A549 (cell line): ENCODE results near the gene LYPLA2. TPM values are rescaled to one million over a fixed set of nuclear protein-coding genes. Genes with fewer than 3 reads are reported as not detected.

Experiments used
- ATAC-seq, 2 experiments: fragments of 200-7000 bp in 1 of 2; fragments of >200 bp in 1 of 2; cut with Nextera tagmentation in 1 of 2; cut with Tn5 transposase in 1 of 2; 3 replicates each; pipeline versions ENCODE4 v1.8.0 to v1.9.1; 2018 to 2020; ENCODE audit warnings: mild to moderate bottlenecking in 1 of 2, moderate library complexity in 1 of 2
- CTCF ChIA-PET: fragments of 300-600 bp; sonication (Branson Sonifier 250); formaldehyde crosslinking; extraction: SDS; loops from one replicate; lab custom pipeline; 2021; ENCODE audit warnings: antibody characterized with exemption, inconsistent platforms; lab: Yijun Ruan, JAX
- POLR2A ChIA-PET: fragments of 350-600 bp; formaldehyde crosslinking; extraction: SDS; loops from one replicate; lab custom pipeline; 2021; ENCODE audit warnings: antibody characterized with exemption, inconsistent platforms; lab: Yijun Ruan, JAX
- DNase-seq, 2 experiments: peaks; one replicate each; pipeline versions ENCODE4 v3.0.0 to v3.0.0-alpha.2; 2011 to 2016; ENCODE audit warnings: low read depth in 1 of 2, low spot score in 1 of 2
- FAIRE-seq: peaks from 2 replicates; lab custom pipeline; 2011; peaks lifted over from hg19 to GRCh38; lab: Jason Lieb, UNC
- H3K27ac ChIP-seq, 2 experiments: fragments of >200 bp; sonication (Bioruptor Twin); formaldehyde crosslinking; 3 replicates each; pipeline ENCODE4 v1.5.1; 2016 to 2017
- H3K4me1 ChIP-seq: fragments of >200 bp; sonication (Bioruptor Twin); formaldehyde crosslinking; 3 replicates; pipeline ENCODE4 v1.6.1; 2016
- H3K4me2 ChIP-seq: fragments of >200 bp; sonication (Bioruptor Twin); formaldehyde crosslinking; 3 replicates; pipeline ENCODE4 v1.6.1; 2016
- H3K4me3 ChIP-seq: fragments of >200 bp; sonication (Bioruptor Twin); formaldehyde crosslinking; 3 replicates; pipeline ENCODE4 v1.5.1; 2016
- H3K9me3 ChIP-seq: fragments of >200 bp; sonication (Bioruptor Twin); formaldehyde crosslinking; 3 replicates; pipeline ENCODE4 v1.6.1; 2016
- BCL3 ChIP-seq: fragments of >200 bp; sonication (Bioruptor Twin); formaldehyde crosslinking; IDR thresholded peaks from 3 replicates; pipeline ENCODE4 v1.6.1; 2016
- CBX8 ChIP-seq: fragments of 200-600 bp; sonication (generic); IDR thresholded peaks from 2 replicates; pipeline ENCODE4 v1.6.1; 2016
- CHD2 ChIP-seq: fragments of 150-350 bp; IDR thresholded peaks from 2 replicates; pipeline ENCODE4 v1.6.1; 2014; ENCODE audit warnings: low read length; ENCODE audit not compliant: partially characterized antibody
- CTCF ChIP-seq: fragments of >200 bp; sonication (Bioruptor Twin); formaldehyde crosslinking; IDR thresholded peaks from 3 replicates; pipeline ENCODE4 v1.5.1; 2016
- E2F6 ChIP-seq: IDR thresholded peaks from 2 replicates; pipeline ENCODE4 v1.6.1; 2012; ENCODE audit warnings: low read depth, borderline replicate concordance
- EHF ChIP-seq: fragments of 250-450 bp; sonication (Bioruptor Pico); IDR thresholded peaks from 2 replicates; pipeline ENCODE4 v1.5.0; 2020; ENCODE audit warnings: mild to moderate bottlenecking
- GATA3 ChIP-seq: IDR thresholded peaks from 2 replicates; pipeline ENCODE4 v1.6.1; 2012; ENCODE audit warnings: borderline replicate concordance
- HES2 ChIP-seq: fragments of >200 bp; sonication (Bioruptor Twin); formaldehyde crosslinking; IDR thresholded peaks from 2 replicates; pipeline ENCODE4 v1.6.1; 2016
- HMGXB4 ChIP-seq: fragments of 250-450 bp; sonication (Bioruptor Pico); IDR thresholded peaks from 2 replicates; pipeline ENCODE4 v1.5.0; 2021; ENCODE audit warnings: mild to moderate bottlenecking, moderate library complexity, borderline replicate concordance
- HOXA7 ChIP-seq: fragments of 250-450 bp; sonication (Bioruptor Pico); IDR thresholded peaks from 2 replicates; pipeline ENCODE4 v1.5.0; 2020; ENCODE audit warnings: mild to moderate bottlenecking, moderate library complexity
- HOXB5 ChIP-seq: fragments of 250-450 bp; sonication (Bioruptor Pico); IDR thresholded peaks from 2 replicates; pipeline ENCODE4 v1.5.0; 2020; ENCODE audit warnings: mild to moderate bottlenecking, moderate library complexity
- MAZ ChIP-seq: fragments of 150-350 bp; IDR thresholded peaks from 2 replicates; pipeline ENCODE4 v1.6.1; 2014; ENCODE audit warnings: antibody characterized with exemption, low read depth, low read length, borderline replicate concordance
- NFE2L2 ChIP-seq: fragments of 150-350 bp; conservative IDR thresholded peaks from 2 replicates; pipeline ENCODE4 v1.6.1; 2014; ENCODE audit warnings: low read length
- PBX3 ChIP-seq: IDR thresholded peaks from 2 replicates; pipeline ENCODE4 v1.6.1; 2012
- POLR2AphosphoS2 ChIP-seq: conservative IDR thresholded peaks from 2 replicates; pipeline ENCODE4 v1.6.1; 2012; ENCODE audit warnings: low read length, improper control_type of control experiment, inconsistent platforms
- RCOR1 ChIP-seq: fragments of 150-350 bp; IDR thresholded peaks from 2 replicates; pipeline ENCODE4 v1.6.1; 2014; ENCODE audit warnings: antibody characterized with exemption, low read length, low read depth
- TFCP2L1 ChIP-seq: fragments of 250-450 bp; sonication (Bioruptor Pico); IDR thresholded peaks from 2 replicates; pipeline ENCODE4 v1.5.0; 2021; ENCODE audit warnings: mild to moderate bottlenecking
- TP53 ChIP-seq: fragments of 250-450 bp; sonication (Bioruptor Pico); IDR thresholded peaks from 2 replicates; pipeline ENCODE4 v1.5.0; 2021; ENCODE audit warnings: mild to moderate bottlenecking, moderate library complexity
- USF2 ChIP-seq: fragments of 450-650 bp; IDR thresholded peaks from 2 replicates; pipeline ENCODE4 v1.6.1; 2014; ENCODE audit warnings: antibody characterized with exemption
- ZFP36 ChIP-seq: fragments of 450-650 bp; IDR thresholded peaks from 2 replicates; pipeline ENCODE4 v1.6.1; 2014; ENCODE audit warnings: borderline replicate concordance; ENCODE audit not compliant: partially characterized antibody
- WGBS: methylation state at CpG from one replicate; pipeline ENCODE4 v1.1.6; 2017; ENCODE audit errors: missing lambda C conversion rate; 5-methylcytosine and 5-hydroxymethylcytosine counted together
- polyA plus RNA-seq, 4 experiments: library from polyadenylated mRNA; depleted of rRNA in 3 of 4; stranded (reverse); fragments of >200 nt; fragmentation: RNase III in 1 of 4; extraction: RNeasy Plus Mini Kit Qiagen cat#74134 plus additional on column Dnase treatment in 1 of 4; gene quantifications; 2 replicates in 3 of 4; 3 replicates in 1 of 4; pipeline ENCODE4 v1.2.3, GENCODE V29; 2011 to 2017

The LYPLA2 gene
- polyA plus RNA-seq, 2 of the 4 experiments (the other 2 are of a cell fraction): 17.8 to 49.2 TPM

- no peak overlapping the region for H3K27ac ChIP-seq
- ATAC-seq (no peak), DNase-seq (no peak), FAIRE-seq (no peak)
- H3K4me3 ChIP-seq: no peak overlapping the region
- TF ChIP-seq PBX3 (no peak), MAZ (no peak), CHD2 (no peak), CBX8 (no peak), USF2 (no peak), HOXB5 (CRISPR knock-in tag) (no peak), ZFP36 (no peak), E2F6 (no peak), HMGXB4 (CRISPR knock-in tag) (no peak), BCL3 (no peak), CTCF (no peak), TFCP2L1 (CRISPR knock-in tag) (no peak), GATA3 (no peak)
- no peaks in the 10 kb centered on the region for H3K9me3 ChIP-seq
- 92% methylated on average over 4 of the region's 4 CpGs for WGBS
- H3K4me1 ChIP-seq: 0 out of 3 replicates have a peak, but pooled peaks cover 3% of the 10 kb centered on the region
- no peak overlapping the region for H3K4me2 ChIP-seq
- ChIA-PET POLR2A (no interaction called here), CTCF (interaction anchor here (0.5 to 1.4 kb wide), 2 partner anchors 46 to 103 kb away, joined by 3 to 4 read pairs; no protein-coding TSS in a partner anchor)
Observed at GRCh38 chr1:23814016-23814415, 23.1 kb downstream of the LYPLA2 start.

- Histone ChIP-seq H3K27ac (no peak overlapping the region), H3K4me1 (no peaks in the 10 kb centered on the region), H3K4me2 (no peak overlapping the region), H3K9me3 (no peaks in the 10 kb centered on the region), H3K4me3 (no peak overlapping the region)
- WGBS: 94% methylated on average over 3 of the region's 3 CpGs
- POLR2A ChIA-PET: no interaction called here
- DNase-seq: no peak
- no peak for ATAC-seq
- no peak for FAIRE-seq
- CTCF ChIA-PET: interaction anchor here (0.6 to 1.4 kb wide), 6 partner anchors 11 to 100 kb away, joined by 3 to 6 read pairs (median 4); no protein-coding TSS in a partner anchor
- TF ChIP-seq RCOR1 (no peak), TP53 (CRISPR knock-in tag) (no peak), USF2 (no peak), CTCF (no peak), POLR2AphosphoS2 (no peak), HMGXB4 (CRISPR knock-in tag) (no peak), HOXB5 (CRISPR knock-in tag) (no peak), PBX3 (no peak), CHD2 (no peak), HOXA7 (CRISPR knock-in tag) (no peak), HES2 (no peak), EHF (CRISPR knock-in tag) (no peak), NFE2L2 (no peak)
Observed at GRCh38 chr1:23816361-23816760, 25.4 kb downstream of the LYPLA2 start.
